ENCODE measurements around the gene HEPHL1.

The HEPHL1 gene

DNA sequence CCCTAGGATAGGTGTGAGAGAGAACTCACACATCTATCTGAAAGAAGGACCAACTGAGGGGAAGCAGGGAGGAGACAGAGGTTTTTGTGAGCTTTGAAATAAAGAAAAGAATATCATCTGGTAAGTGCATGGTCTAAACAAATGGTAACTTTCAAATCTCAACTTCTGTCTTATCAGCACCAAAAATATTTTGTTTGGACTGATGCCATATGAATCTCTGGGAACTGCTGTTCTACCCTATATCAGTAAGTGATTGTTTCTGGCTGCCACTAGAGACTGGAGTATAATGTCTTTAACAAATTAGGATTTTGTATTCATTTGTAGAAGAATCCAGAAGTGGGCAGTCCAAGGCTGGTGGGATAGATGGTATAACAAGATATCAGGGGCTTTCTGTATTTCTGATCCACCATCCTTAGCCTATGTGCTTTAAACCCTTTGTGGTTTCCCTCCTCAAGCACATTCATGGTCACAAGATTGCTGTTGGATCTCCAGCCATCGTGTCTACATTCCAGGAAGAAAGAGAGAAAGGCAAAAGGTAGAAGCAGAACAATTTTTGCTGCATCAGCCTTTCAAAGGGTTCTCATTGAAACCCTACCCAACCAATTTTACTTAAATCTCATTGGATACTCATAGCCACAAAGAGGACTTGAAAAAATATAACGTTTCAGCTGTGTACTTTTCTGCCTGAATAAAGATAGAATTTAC, 4.7 kb downstream of the HEPHL1 start:
- DNase-seq (ENCODE audit: low spot score) = no peak

DNA sequence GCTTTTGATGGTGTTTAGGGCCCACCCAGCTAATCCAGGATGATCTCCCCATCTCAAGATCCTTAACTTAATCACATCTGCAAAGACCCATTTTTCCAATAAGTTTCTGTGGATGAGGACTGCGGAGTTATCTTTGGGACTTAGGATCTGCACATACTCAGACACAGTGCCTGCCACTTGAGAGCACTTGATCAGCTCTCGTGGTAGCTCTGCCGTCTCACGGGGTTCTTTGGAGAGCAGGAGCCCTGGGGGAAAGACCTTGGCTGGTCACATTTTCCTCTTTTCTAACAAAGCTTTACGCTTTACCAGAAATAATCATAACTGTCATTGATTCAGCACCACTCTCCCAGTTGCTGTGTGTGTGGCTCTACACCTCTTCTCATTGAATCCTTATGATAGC, 6.1 kb downstream of the HEPHL1 start:
- DNase-seq (ENCODE audit: low spot score) = no peak

DNA sequence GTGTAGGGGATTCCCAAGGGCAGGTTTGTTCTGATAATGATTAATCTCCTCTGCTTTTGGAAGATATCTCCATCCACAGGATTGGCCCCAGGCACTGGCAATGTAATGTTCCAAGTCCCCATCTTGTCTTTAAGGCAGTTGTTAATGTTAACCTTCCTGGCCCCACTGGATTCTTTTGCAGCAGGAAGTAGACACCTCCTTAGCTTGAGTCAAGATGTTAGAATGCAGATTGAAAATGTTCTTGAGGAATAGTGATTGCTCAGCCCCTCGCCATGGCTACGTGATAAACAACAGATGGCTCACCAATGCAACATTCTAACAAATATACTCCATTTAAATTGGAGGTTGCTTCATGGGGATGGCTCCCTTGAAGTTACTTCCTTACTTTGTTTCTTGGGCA, 7.3 kb downstream of the HEPHL1 start:
- DNase-seq (ENCODE audit: low spot score) = no peak

DNA sequence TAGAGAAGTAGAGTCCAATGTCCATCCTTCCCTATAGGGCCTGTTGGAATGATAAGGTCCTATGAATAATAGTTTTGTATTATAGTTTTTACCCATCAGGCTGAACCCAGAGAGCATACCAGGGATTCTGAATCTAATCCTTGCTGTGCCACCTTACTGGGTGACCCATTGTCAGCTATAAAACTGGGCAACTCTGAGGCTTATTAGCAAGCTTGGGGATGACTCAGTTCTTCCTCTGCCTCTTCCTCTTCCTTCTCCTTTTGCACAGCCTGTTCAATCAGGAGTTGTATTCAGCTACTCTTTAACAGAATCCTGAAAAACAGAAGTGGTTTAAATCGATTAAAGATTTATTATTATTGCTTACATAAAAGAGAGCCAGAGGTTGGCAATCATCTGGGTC, 8.9 kb downstream of the HEPHL1 start:
- DNase-seq (ENCODE audit: low spot score) = no peak

DNA sequence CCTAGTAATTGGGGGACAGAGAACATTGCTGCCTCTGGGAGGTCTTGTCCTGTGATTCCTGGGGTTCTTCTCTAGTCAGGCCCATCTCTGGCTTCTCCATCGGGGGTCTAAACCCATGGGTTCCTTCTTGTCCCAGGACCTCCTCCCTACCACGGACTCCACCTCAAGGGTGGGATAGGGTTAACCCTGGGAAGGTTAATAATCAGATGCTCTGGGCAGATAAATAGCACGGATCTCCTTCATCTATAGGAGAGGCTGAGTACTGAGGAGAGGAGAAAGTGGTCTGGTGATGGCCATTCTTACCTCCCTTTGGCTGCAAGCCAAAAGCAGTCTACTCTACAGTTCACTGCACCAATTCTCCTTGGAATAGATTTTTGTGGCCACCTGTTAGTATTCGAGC, 10.5 kb downstream of the HEPHL1 start:
- DNase-seq (ENCODE audit: low spot score) = no peak

DNA sequence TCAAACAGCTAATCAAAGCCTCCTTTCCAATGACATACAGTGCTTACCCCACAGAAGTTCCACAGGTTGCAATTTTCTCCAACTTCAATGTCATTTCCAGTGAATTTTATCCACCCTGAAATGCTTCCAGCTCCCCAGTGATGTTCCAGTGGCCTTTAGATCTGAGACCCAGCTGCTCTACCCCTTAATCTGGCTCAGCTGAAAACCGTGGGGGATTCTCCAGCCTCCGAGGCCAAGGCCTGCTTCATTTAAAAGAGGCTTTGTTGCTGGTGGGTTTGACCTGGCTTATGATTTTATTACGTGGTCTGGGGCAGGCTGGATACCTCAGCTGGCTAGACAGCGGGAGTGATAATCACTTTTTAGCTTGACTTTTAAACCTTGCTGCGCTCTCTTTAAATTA, 10.9 kb downstream of the HEPHL1 start:
- DNase-seq (ENCODE audit: low spot score) = no peak

DNA sequence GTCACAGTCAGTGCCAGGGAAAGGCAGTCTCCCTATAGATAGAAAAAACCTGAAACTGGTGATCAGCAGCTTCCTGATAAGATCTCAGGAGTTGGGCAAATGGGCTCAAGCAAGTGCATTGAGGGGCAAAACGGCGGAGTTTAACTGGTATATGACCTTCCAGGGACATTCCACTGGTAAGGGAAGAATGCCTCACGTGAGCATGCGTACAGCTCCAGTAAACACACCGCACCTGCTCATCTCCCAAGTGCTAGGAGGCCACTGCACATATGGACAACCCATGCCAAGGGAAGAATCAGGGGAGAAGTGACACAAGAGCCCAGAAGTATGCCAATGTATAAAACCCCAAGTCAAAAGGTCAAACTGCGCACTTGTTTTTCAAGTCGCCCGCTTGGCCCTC, 11.6 kb downstream of the HEPHL1 start:
- no peak for DNase-seq (ENCODE audit: low spot score)

DNA sequence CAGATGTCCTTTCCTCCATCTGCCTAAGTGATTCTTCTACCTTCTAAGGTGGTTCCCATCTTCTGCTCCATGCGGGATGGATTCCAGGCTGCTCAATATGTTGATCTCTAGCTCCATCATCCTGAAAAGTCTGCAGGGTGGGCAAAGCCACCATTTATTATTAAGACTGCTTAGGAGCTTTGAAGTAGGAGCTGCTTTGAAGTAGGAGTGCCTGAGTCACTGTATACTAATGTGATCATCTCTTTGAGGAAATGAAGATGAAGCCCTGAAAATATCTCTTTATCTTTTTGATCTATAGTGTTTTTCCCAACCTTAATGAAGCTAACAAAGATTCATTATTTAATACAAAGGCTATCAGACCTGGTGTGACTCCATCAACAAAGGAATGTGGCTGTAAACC, 13.1 kb downstream of the HEPHL1 start:
- DNase-seq (ENCODE audit: low spot score) = no peak

DNA sequence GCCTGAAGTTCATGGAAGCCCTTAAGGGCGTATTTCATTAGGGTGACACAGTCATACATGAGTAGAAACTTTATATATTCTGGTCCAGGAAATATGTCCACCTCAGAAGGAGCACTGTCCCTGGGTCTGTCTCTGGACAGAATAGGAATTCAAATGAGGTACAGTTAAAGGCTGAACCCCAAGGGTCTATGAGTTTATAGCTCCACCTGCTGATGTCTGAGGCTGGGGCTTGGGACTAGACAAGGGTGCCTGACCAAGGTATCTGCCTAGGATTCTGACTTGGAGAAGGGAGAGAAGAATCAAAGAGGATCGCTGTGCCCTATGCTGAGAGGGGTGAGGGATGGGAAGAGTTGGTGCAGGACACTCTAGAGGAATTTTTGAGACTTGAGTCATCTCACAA, 14.9 kb downstream of the HEPHL1 start:
- DNase-seq (ENCODE audit: low spot score) = no peak

DNA sequence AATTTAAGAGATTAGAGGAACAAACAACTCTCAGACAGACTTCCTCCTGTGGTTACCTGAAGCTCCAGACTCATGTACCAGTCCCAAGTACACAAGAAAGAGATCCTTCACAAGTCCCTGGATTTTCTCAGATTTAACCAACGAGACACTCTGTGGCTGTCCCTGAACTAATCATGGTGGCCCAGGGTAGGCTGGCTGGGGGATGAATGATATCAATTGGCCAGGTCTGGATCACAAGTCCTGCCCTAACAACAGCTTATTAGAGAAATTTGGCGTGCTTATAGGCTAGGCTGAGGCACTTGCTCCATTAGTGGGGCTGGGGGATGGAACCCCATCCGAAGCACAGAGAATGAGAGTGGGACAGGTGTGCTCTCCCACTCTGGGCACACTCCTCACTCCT, 22.1 kb downstream of the HEPHL1 start:
- no peak for DNase-seq (ENCODE audit: low spot score)

DNA sequence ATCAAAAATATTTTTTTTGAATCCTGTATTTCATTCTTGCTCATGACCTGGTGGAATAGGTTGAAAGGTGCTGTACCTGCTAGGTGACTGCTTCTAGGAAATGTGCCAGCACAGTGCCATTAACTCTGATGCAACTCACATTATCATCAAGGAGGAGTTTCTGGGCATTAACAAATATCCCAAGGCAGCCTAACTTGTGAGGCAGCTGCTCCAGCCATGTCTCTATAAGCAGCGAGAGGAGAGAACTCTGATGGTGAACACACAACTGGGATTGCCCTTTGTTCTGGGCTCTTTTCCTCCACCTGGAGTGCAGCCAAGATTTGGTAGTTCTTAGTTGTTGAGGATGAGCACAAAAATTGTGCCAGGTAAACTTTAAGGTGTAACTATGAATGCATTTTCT, 25.6 kb downstream of the HEPHL1 start:
- DNase-seq (ENCODE audit: low spot score) = no peak

DNA sequence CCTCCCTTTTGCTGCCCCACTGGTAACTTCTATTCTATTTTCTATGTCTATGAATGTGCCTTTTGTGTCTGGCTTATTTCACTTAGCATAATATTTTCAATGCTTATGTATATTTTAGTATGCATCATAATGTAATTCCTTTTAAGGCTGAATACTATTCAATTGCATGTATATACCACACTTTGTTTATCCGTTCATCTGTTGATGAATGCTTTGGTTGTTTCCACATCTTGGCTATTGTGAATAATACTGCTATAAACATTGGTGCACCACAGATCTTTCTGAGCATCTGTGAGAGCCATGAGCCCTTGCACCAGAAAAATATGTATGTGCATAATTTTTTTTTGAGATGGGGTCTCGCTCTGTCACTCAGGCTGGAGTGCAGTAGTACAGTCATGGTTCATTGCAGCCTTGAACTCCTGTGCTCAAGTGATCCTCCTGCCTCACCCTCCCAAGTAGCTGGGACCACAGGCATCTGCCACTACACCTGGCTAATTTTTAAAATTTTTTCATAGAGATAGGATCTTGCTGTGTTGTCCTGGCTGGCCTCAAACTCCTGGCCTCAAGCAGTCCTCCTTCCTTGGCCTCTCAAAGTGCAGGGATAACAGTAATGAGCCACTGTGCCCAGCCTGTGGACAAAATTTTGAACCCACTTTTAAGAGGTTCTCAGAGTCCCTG, 27.0 kb downstream of the HEPHL1 start:
- no peak for DNase-seq (ENCODE audit: low spot score)

DNA sequence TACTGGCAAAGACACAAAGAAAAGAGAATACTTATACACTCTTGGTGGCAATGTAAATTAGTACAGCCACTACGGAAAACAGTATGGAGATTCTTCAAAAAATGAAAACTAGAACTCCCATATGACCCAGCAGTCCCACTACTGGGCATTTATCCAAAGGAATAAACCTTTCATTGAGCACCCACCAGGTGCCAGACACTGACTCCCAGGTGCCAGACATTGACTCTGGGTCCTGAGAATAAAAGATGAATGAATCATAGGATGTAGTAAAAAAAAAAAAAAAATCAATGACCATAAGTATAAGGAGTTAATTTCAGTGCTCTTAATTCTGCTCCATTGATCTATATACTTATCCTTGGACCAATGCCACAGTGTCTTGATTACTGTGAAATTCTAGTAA, 28.2 kb downstream of the HEPHL1 start:
- no peak for DNase-seq (ENCODE audit: low spot score)

DNA sequence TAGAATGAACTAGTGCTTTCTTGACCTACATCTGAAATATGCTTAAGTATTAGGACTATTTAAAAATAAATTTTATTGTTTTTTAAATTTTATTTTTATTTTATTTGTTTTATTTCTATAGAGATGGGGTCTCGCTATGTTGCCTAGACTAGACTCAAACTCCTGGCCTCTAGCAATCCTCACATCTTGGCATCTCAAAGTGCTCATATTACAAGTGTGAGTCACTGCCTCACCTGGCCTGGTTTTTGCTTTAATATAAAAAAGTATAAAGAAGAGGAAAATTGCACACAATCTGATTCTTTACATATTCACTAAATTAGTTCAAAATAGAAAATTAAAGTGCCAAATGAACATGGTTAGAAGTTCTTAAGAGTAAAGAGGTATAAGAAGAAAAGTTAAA, 37.5 kb downstream of the HEPHL1 start:
- DNase-seq (ENCODE audit: low spot score) = no peak

DNA sequence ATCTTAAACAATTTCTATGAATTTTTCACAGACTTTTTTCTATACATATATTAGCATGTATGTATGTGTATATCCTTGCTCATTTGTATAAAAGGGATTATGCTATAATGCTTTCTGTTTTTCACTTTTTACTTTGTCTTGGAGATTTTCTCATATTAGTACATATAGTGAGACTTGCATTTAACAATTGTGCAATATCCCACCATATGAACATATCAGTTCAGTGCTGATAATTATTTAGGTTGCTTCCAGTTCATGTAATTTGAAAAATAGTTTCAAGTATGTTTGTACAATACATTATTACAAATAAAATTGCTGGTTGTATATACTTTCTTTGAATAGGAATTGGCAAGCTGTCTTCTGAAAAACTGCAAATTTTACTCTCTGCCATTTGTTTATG, 37.9 kb downstream of the HEPHL1 start:
- no peak for DNase-seq (ENCODE audit: low spot score)

DNA sequence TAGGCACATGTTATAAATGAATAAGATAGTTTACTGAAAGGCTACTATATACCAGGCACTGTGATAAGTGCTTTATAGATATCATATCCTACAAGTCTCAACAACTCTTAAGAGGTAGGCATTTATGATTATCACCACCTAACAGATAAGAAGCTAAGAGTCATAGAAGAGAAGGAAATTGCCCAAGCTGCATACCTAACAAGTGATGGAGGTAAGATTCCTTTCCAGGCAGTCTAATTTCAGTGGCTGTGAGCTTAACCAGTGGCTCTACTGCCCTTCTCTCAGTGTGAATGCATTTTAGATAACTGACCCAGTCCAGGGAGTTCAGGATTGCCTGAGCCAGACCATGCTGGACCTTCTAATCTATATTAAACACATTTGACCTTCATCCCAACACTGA, 39.2 kb downstream of the HEPHL1 start:
- no peak for DNase-seq (ENCODE audit: low spot score)

DNA sequence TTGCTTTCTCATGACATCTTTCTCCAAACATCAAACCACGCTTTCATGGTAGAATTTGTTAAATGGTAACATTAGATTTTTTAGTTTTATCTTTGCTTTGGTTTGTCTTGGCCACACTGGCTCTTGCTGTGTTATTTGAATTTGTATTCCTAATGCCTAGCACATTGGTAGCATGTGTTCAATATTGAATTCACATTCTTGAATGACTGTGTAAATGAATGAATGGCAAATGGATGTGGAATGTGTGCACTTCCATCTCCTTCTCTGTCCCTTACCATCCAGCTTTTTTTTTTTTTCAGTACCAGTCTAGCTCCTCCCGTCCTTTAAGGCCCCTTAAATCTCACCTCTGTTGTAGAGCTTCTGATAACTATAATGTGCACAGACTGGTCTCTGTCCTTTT, 41.2 kb downstream of the HEPHL1 start:
- no peak for DNase-seq (ENCODE audit: low spot score)

DNA sequence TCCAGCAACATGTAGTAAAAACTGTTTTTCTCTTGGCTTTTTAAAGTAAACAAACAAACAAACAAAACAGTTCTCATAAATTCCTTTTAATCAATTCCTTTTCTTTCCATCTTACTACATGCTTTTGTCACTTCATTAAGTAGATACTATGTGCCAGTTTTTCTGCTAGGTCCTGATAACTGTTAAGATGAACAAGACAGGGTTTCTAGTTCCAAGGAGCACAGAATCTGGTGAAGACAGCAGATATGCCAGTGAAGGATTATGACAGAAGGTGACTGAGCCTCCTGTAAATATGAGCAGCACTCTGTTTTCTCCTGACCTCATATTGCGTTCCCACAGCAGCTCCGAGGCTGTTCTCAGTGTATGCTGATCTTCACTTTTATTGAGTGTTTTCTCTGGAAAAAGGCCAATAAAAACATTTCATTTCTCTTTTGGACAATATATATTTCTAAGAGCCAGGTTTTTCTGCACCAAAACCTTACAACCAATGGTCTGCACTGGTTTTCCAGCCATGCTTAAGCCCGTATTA, 45.8 kb downstream of the HEPHL1 start:
- no peak for DNase-seq (ENCODE audit: low spot score)

DNA sequence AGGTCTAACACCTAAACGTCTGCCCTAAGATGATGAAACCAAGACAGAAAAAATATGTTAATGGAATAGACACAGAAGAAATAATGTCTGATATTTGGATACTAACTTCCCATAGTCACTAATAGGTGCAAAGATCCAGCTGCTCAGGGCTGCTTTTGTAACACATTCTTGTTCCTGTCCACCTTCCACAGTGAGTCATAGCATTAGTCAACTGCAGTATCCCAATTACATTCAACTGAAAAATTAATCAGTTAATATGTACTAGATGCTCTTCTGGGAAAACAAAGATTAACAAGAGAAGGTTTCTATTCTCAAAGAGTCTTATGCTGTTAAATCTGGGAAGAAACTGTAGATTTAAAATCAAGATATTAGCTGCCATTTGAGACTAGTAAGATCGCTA, 47.6 kb downstream of the HEPHL1 start:
- DNase-seq (ENCODE audit: low spot score) = no peak

DNA sequence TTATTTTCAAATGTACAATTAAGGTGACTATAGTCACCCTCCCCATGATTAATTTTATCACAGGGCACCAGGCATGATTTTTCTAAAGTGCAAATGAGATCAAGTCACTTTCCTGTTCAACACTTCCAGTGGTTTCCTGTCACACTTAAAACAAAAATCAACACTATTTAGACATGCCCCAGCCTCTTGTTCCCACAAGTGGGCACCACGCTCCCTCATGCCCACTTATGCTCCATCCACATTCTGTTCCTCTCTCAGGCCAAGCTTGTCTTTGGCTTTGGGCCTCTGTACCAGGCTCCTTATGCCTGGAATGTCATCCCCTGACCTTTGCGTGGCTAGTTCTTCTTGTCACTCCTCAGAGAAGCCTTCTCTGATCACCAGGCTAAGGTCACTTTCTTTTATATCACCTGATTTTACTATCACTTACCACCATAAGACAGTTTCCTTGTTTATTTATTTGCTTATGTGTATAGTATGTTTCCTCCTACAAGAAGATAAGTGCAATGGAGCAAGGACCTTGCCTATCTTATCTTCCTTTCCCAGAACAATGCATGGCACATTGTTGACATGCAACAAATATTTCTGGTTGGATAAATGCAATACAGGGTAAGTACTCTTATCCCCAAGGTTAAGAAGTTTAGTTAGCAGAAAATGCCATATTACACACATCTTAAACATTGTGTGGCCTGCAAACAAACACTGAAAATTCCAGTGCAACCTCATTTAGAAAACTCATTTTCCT, 56.6 kb downstream of the HEPHL1 start:
- DNase-seq (ENCODE audit: low spot score) = no peak

DNA sequence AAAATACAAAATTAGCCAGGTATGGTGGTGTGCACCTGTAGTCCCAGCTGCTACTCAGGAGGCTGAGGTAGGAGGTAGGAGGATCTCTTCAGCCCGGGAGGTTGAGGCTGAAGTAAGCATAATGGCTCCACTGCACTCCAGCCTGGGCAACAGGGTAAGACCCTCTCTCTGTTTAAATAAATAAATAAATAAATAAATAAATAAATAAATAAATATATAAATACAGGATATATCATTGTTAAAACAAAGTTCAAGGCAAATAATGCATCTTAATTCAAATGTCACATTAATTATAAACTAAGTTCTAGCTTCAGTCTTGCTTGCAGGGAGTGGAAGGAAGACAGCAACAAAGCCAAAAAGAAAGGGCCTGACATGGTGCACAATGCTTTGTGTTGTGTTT, 63.0 kb downstream of the HEPHL1 start:
- no peak for DNase-seq (ENCODE audit: low spot score)

DNA sequence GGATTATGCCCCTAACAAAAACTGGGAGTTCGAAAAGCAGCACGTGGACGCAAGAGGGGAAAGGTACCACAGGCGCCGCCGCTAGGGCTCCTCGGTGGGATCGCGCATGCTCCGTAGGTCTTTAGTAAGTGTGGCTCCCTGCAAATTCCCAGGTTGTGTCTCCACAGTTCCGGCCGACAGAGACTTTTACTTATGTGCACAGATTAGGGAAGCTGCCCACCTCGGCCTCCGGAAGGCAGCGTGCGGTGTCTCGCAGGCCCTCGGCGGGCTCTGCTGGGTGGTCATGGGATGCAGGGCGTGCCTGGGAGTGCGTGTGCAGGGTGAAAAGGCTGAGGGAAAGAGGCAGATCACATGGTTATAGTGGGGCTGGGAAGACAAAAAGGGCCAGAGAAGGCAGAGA, 67.8 kb downstream of the HEPHL1 start:
- no peak for DNase-seq (ENCODE audit: low spot score)

DNA sequence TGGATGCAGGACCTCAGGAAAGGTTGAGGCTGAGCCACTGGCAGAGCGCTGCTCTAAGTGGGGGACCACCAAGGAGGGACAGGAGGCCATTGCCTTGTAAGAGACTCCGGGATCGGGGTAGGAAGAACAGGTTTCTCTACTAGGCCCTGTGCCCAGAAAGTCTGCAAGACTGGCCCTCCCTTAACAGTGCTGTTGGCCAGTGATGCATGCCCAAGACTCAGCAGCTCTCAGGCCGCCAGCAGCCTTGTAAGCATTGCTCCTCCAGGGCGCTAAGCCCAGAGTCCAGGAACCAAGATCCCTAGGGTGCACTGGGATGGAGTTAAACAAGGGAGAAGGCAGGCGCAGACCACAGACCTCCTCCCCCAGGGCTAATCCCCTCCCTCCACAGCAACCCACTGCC, 68.2 kb downstream of the HEPHL1 start:
- DNase-seq (ENCODE audit: low spot score) = no peak

Measured in GM03348 (cell line).